ENCODE results near the gene MS4A7. TPM values are rescaled to one million over a fixed set of nuclear protein-coding genes. Genes with fewer than 3 reads are reported as not detected.

MS4A7 gene
- total and polyA plus RNA-seq, 2 of the 4 experiments (the other 2 are of a cell fraction): not detected

DNA sequence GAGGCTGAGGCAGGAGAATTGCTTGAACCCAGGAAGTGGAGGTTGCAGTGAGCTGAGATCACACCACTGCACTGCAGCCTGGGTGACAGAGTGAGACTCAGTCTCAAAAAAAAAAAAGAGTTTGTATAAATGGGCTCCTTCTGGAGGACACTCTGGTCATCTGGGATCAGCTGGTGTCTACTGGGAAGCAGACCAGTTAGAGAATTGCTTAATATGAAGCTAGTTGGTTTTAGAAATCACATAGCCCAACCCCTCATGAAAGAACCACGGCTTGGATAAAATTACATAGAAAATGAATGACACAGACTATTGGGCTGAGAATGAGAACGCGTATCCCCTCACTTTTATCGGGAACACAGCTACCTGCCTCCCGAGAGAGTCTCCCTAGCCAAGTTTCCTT, 14.7 kb downstream of the MS4A7 start:
- no peak overlapping the region for H2BK5ac ChIP-seq (ENCODE audit: low read depth, low read length, poor library complexity, severe bottlenecking)
- TF ChIP-seq RFX5 (IDR thresholded peaks at IDR 0.05; ENCODE audit: low read depth, low read length): no peak
- no peak for TF ChIP-seq MXI1 (IDR thresholded peaks at IDR 0.05; ENCODE audit: borderline replicate concordance, low read depth, low read length)
- TF ChIP-seq CEBPB (IDR thresholded peaks at IDR 0.05; ENCODE audit: low read depth, low read length): no peak
- TF ChIP-seq, protein P1, sequence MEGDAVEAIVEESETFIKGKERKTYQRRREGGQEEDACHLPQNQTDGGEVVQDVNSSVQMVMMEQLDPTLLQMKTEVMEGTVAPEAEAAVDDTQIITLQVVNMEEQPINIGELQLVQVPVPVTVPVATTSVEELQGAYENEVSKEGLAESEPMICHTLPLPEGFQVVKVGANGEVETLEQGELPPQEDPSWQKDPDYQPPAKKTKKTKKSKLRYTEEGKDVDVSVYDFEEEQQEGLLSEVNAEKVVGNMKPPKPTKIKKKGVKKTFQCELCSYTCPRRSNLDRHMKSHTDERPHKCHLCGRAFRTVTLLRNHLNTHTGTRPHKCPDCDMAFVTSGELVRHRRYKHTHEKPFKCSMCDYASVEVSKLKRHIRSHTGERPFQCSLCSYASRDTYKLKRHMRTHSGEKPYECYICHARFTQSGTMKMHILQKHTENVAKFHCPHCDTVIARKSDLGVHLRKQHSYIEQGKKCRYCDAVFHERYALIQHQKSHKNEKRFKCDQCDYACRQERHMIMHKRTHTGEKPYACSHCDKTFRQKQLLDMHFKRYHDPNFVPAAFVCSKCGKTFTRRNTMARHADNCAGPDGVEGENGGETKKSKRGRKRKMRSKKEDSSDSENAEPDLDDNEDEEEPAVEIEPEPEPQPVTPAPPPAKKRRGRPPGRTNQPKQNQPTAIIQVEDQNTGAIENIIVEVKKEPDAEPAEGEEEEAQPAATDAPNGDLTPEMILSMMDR (conservative IDR thresholded peaks at IDR 0.05; ENCODE audit: low read depth, low read length): no peak
- TF ChIP-seq MAFK (IDR thresholded peaks at IDR 0.05; ENCODE audit: low read depth, low read length): no peak
- TF ChIP-seq CHD1 (IDR thresholded peaks at IDR 0.05; ENCODE audit: low read depth, low read length): no peak
- TF ChIP-seq, protein P2, sequence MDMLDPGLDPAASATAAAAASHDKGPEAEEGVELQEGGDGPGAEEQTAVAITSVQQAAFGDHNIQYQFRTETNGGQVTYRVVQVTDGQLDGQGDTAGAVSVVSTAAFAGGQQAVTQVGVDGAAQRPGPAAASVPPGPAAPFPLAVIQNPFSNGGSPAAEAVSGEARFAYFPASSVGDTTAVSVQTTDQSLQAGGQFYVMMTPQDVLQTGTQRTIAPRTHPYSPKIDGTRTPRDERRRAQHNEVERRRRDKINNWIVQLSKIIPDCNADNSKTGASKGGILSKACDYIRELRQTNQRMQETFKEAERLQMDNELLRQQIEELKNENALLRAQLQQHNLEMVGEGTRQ (IDR thresholded peaks at IDR 0.05; ENCODE audit: low read depth, low read length): no peak
- TF ChIP-seq FOS (IDR thresholded peaks at IDR 0.05; ENCODE audit: low read depth, low read length): no peak
- TF ChIP-seq, protein P3, sequence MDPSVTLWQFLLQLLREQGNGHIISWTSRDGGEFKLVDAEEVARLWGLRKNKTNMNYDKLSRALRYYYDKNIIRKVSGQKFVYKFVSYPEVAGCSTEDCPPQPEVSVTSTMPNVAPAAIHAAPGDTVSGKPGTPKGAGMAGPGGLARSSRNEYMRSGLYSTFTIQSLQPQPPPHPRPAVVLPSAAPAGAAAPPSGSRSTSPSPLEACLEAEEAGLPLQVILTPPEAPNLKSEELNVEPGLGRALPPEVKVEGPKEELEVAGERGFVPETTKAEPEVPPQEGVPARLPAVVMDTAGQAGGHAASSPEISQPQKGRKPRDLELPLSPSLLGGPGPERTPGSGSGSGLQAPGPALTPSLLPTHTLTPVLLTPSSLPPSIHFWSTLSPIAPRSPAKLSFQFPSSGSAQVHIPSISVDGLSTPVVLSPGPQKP (IDR thresholded peaks at IDR 0.05; ENCODE audit: borderline replicate concordance, low read depth, low read length): no peak
- TF ChIP-seq MAZ (IDR thresholded peaks at IDR 0.05; ENCODE audit: borderline replicate concordance, low read depth, low read length): no peak
- no peak for TF ChIP-seq RCOR1 (IDR thresholded peaks at IDR 0.05; ENCODE audit: insufficient replicate concordance, low read length)
- TF ChIP-seq BHLHE40 (IDR thresholded peaks at IDR 0.05; ENCODE audit: low read depth, low read length): no peak
- no peak for TF ChIP-seq POLR2A (IDR thresholded peaks at IDR 0.05; ENCODE audit: low read depth, low read length)
- TF ChIP-seq NFE2L2 (IDR thresholded peaks at IDR 0.05; ENCODE audit: low read depth, low read length): no peak
- TF ChIP-seq SMC3 (IDR thresholded peaks at IDR 0.05; ENCODE audit: low read depth, low read length): no peak
- TF ChIP-seq RAD21 (IDR thresholded peaks at IDR 0.05; ENCODE audit: low read length): no peak
- no peaks in the 10 kb centered on the region for H3K79me1 ChIP-seq (ENCODE audit: low read depth in 1 of 2, low read length in 2 of 2)
- no peak overlapping the region for H2BK15ac ChIP-seq (ENCODE audit: low read depth, low read length)
- no peak overlapping the region for H4K5ac ChIP-seq (ENCODE audit: low read depth, low read length)
- H4K20me1 ChIP-seq (ENCODE audit: insufficient read depth, low read length): no peaks in the 10 kb centered on the region
- no peak overlapping the region for H2BK120ac ChIP-seq (ENCODE audit: low read depth, low read length)
- no peaks in the 10 kb centered on the region for H3K9me1 ChIP-seq (ENCODE audit: insufficient read depth, low read length)
- H4K8ac ChIP-seq (ENCODE audit: low read depth in 2 of 2, low read length in 2 of 2): no peak overlapping the region
- no peak overlapping the region for H3K4ac ChIP-seq (ENCODE audit: low read depth, low read length)
- H3K4me3 ChIP-seq (ENCODE audit: insufficient read depth, low read depth, low read length): no peak overlapping the region
- no peak for ATAC-seq (ENCODE audit: low read depth)
- no peak overlapping the region for H2BK20ac ChIP-seq (ENCODE audit: low read depth, low read length)
- H3K18ac ChIP-seq (ENCODE audit: low read depth, low read length): no peak overlapping the region
- no peaks in the 10 kb centered on the region for H3K4me1 ChIP-seq (ENCODE audit: control insufficient read depth, insufficient read depth, low read length)
- intact Hi-C loops (cut with micrococcal nuclease) (no loop called here), dilution Hi-C loops (cut with HindIII; ENCODE audit: low sequenced_read_pairs, unreplicated experiment) (no loop called here), in situ Hi-C loops (cut with MboI; ENCODE audit: low sequenced_read_pairs) (no loop called here)
- DNase-seq: no peak
- no peaks in the 10 kb centered on the region for H3K27me3 ChIP-seq (ENCODE audit: control insufficient read depth, insufficient read depth, low read length)
- no peak overlapping the region for H2AK5ac ChIP-seq (ENCODE audit: low read depth, low read length)
- no peak overlapping the region for H3K56ac ChIP-seq (ENCODE audit: extremely low read depth, insufficient read depth, low read length)
- no peak overlapping the region for H3K4me2 ChIP-seq (ENCODE audit: low read depth, low read length)
- no peak overlapping the region for H4K91ac ChIP-seq (ENCODE audit: insufficient read depth, low read depth, low read length)
- H2AFZ ChIP-seq (replicated peaks; ENCODE audit: low read length, poor library complexity): no peak overlapping the region
- H3K14ac ChIP-seq (replicated peaks; ENCODE audit: low read depth, low read length): no peak overlapping the region
- WGBS, 2 experiments (ENCODE audit: extremely low coverage in 2 of 2, insufficient read length in 1 of 2): no CpG with 5 or more reads among the region's 5 CpGs
- ChIA-PET POLR2A (ENCODE audit: unreplicated experiment) (no interaction called here), CTCF (no interaction called here)
- no peaks in the 10 kb centered on the region for H3K36me3 ChIP-seq (ENCODE audit: control insufficient read depth, insufficient read depth, low read length)
- no peak overlapping the region for H3K9ac ChIP-seq (ENCODE audit: low read depth, low read length)
- no peak overlapping the region for H3K23ac ChIP-seq (ENCODE audit: low read depth, low read length)
- H2AK9ac ChIP-seq (replicated peaks; ENCODE audit: low read depth, low read length, poor library complexity): no peak overlapping the region
- peaks cover 9% of the 10 kb centered on the region for H3K9me3 ChIP-seq (ENCODE audit: control insufficient read depth, insufficient read depth, low read length)
- H3K27ac ChIP-seq (ENCODE audit: insufficient read depth, low read length): no peak overlapping the region
- BruUV-seq (replicated peaks): no TSS peak
